HL-60 (cell line): ENCODE data around the gene TMEM94.

Source experiments
- POLR2AphosphoS5 ChIP-seq: IDR thresholded peaks from 2 replicates; pipeline ENCODE4 v1.6.1; 2012; ENCODE audit warnings: low read depth
- SPI1 ChIP-seq: IDR thresholded peaks from 2 replicates; pipeline ENCODE4 v1.6.1; 2012; ENCODE audit warnings: low read depth, mild to moderate bottlenecking, borderline replicate concordance
- TF ChIP-seq, protein P1 (sequence below): IDR thresholded peaks from one replicate; pipeline ENCODE4 v1.5.1; 2011; ENCODE audit warnings: low read length, control low read depth, inconsistent platforms; ENCODE audit not compliant: insufficient read depth
- TF ChIP-seq, protein P2 (sequence below): IDR thresholded peaks from 2 replicates; pipeline ENCODE4 v1.6.1; 2012; ENCODE audit warnings: low read depth; ENCODE audit not compliant: insufficient replicate concordance

DNA sequence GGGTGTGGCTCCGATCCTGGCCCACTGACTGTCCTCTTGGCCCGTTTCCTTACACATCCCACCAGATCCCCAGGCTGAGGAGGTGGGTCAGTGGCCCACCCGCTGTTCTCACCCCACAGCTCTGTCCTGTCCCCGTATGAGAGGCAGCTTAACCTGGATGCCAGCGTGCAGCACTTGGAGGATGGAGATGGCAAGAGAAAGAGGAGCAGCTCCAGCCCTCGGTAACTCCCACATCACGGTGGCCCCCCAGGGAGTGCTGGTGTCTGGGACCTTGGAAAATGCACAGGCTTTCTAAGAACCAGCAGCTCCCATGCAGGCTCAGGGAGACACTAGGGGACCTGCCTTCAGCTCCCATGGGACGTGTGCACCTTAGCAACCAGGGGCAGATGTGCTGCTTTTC lies 64.9 kb downstream of the TMEM94 start:
- TF ChIP-seq, protein P1, sequence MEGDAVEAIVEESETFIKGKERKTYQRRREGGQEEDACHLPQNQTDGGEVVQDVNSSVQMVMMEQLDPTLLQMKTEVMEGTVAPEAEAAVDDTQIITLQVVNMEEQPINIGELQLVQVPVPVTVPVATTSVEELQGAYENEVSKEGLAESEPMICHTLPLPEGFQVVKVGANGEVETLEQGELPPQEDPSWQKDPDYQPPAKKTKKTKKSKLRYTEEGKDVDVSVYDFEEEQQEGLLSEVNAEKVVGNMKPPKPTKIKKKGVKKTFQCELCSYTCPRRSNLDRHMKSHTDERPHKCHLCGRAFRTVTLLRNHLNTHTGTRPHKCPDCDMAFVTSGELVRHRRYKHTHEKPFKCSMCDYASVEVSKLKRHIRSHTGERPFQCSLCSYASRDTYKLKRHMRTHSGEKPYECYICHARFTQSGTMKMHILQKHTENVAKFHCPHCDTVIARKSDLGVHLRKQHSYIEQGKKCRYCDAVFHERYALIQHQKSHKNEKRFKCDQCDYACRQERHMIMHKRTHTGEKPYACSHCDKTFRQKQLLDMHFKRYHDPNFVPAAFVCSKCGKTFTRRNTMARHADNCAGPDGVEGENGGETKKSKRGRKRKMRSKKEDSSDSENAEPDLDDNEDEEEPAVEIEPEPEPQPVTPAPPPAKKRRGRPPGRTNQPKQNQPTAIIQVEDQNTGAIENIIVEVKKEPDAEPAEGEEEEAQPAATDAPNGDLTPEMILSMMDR: no peak
- TF ChIP-seq, protein P2, sequence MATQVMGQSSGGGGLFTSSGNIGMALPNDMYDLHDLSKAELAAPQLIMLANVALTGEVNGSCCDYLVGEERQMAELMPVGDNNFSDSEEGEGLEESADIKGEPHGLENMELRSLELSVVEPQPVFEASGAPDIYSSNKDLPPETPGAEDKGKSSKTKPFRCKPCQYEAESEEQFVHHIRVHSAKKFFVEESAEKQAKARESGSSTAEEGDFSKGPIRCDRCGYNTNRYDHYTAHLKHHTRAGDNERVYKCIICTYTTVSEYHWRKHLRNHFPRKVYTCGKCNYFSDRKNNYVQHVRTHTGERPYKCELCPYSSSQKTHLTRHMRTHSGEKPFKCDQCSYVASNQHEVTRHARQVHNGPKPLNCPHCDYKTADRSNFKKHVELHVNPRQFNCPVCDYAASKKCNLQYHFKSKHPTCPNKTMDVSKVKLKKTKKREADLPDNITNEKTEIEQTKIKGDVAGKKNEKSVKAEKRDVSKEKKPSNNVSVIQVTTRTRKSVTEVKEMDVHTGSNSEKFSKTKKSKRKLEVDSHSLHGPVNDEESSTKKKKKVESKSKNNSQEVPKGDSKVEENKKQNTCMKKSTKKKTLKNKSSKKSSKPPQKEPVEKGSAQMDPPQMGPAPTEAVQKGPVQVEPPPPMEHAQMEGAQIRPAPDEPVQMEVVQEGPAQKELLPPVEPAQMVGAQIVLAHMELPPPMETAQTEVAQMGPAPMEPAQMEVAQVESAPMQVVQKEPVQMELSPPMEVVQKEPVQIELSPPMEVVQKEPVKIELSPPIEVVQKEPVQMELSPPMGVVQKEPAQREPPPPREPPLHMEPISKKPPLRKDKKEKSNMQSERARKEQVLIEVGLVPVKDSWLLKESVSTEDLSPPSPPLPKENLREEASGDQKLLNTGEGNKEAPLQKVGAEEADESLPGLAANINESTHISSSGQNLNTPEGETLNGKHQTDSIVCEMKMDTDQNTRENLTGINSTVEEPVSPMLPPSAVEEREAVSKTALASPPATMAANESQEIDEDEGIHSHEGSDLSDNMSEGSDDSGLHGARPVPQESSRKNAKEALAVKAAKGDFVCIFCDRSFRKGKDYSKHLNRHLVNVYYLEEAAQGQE: no peak
- TF ChIP-seq POLR2AphosphoS5 (no peak), SPI1 (no peak)
